ENCODE measurements around the gene PLCD1. TPM values are rescaled to one million over a fixed set of nuclear protein-coding genes. Genes with fewer than 3 reads are reported as not detected.

The PLCD1 gene
- total and polyA plus RNA-seq, 12 donors, result 6.3 to 20.0 (median 10.6) TPM

- Histone ChIP-seq H3K27ac (no peak overlapping the region), H3K4me1 (peaks cover 0 to 31% (median 11%) of the 10 kb centered on the region in 9 donors), H3K4me3 (no peak overlapping the region), H3K9me3 (peaks cover 0 to 9% (median 0%) of the 10 kb centered on the region in 11 donors), H3K27me3 (no peaks in the 10 kb centered on the region), H3K36me3 (peaks cover 0 to 52% (median 17%) of the 10 kb centered on the region in 9 donors)
- DNase-seq, result peak in 1 of 2 donors; percentile 4
- 79 to 82% methylated on average over 10 of the region's 10 CpGs for WGBS, 2 donors
- TF ChIP-seq CTCF (IDR thresholded peaks at IDR 0.05), result no peak
- no peak for ATAC-seq
- intact Hi-C loops (cut with DNase I), result no loop called here
These were observed 9.6 kb downstream of the PLCD1 start for GRCh38 chr3:38019658-38020341.

GRCh38 chr3:38018296-38019266 is 10.9 kb downstream of the PLCD1 start:
- H3K4me1 ChIP-seq, result peaks cover 0 to 25% (median 4%) of the 10 kb centered on the region in 9 donors
- WGBS, 2 donors, result 79 to 80% methylated on average over 13 of the region's 13 CpGs
- peak in 1 of 2 donors; percentile 3 for DNase-seq
- peak in 3 of 8 donors; percentile 15 to 34 (median 27) for ATAC-seq
- H3K27ac ChIP-seq, result no peak overlapping the region
- no peak overlapping the region for H3K4me3 ChIP-seq
- H3K27me3 ChIP-seq, result no peaks in the 10 kb centered on the region
- peaks cover 0 to 11% (median 0%) of the 10 kb centered on the region in 11 donors for H3K9me3 ChIP-seq
- TF ChIP-seq CTCF (IDR thresholded peaks at IDR 0.05), result no peak
- intact Hi-C loops (cut with DNase I), result no loop called here
- peaks cover 0 to 64% (median 21%) of the 10 kb centered on the region in 9 donors for H3K36me3 ChIP-seq

- peaks cover 0 to 16% (median 0%) of the 10 kb centered on the region in 9 donors for H3K4me1 ChIP-seq
- no peak overlapping the region for H3K27ac ChIP-seq
- no peak overlapping the region for H3K4me3 ChIP-seq
- H3K27me3 ChIP-seq, result no peaks in the 10 kb centered on the region
- ATAC-seq (peak in 3 of 8 donors; percentile 5 to 16 (median 5)), DNase-seq (no peak)
- peaks cover 0 to 66% (median 21%) of the 10 kb centered on the region in 9 donors for H3K36me3 ChIP-seq
- intact Hi-C loops (cut with DNase I), result no loop called here
- H3K9me3 ChIP-seq, result peaks cover 0 to 11% (median 0%) of the 10 kb centered on the region in 11 donors
- WGBS, 2 donors, result 75 to 81% methylated on average over 9 of the region's 9 CpGs
- TF ChIP-seq CTCF (IDR thresholded peaks at IDR 0.05), result no peak
These were observed 11.8 kb downstream of the PLCD1 start for GRCh38 chr3:38017445-38018295.

Measured in heart right ventricle (tissue), 16 donors.